ENCODE results near the gene DUSP7. TPM values are rescaled to one million over a fixed set of nuclear protein-coding genes. Genes with fewer than 3 reads are reported as not detected.

The DUSP7 gene
- total RNA-seq, 2 experiments from 2014 or later, result 17.1 to 20.3 TPM

GRCh38 chr3:52084954-52085680 is 28.7 kb upstream of the DUSP7 start:
- POLR2A ChIA-PET, result interaction anchor here (1.1 kb wide), 1 partner anchor 357 kb away, joined by 3 read pairs; no protein-coding TSS in a partner anchor
- H3K36me3 Mint-ChIP-seq (ENCODE audit: low read depth), result no peaks in the 10 kb centered on the region
- H3K27ac Mint-ChIP-seq, result no peak overlapping the region
- CTCF ChIA-PET, result interaction anchor here (0.6 to 0.8 kb wide), 3 partner anchors 9 to 266 kb away, joined by 3 to 4 read pairs (median 3); no protein-coding TSS in a partner anchor
- H3K9me3 Mint-ChIP-seq (ENCODE audit: low read depth), result no peaks in the 10 kb centered on the region
- no peak for DNase-seq
- no peak for ATAC-seq
- intact Hi-C loops (cut with DNase I, micrococcal nuclease), result no loop called here
- no peaks in the 10 kb centered on the region for H3K27me3 Mint-ChIP-seq
- H3K4me1 Mint-ChIP-seq, result peaks cover 19% of the 10 kb centered on the region
- H3K4me3 Mint-ChIP-seq, result no peak overlapping the region

GRCh38 chr3:52084216-52084945 is 28.0 kb upstream of the DUSP7 start:
- ChIA-PET POLR2A (interaction anchor here (1.1 kb wide), 1 partner anchor 357 kb away, joined by 3 read pairs; no protein-coding TSS in a partner anchor), CTCF (interaction anchor here (0.7 to 0.8 kb wide), 2 partner anchors 83 to 266 kb away, joined by 3 to 4 read pairs; no protein-coding TSS in a partner anchor)
- ATAC-seq (no peak), DNase-seq (no peak)
- intact Hi-C loops (cut with DNase I, micrococcal nuclease), result no loop called here
- H3K27ac Mint-ChIP-seq, result no peak overlapping the region
- peaks cover 19% of the 10 kb centered on the region for H3K4me1 Mint-ChIP-seq
- H3K27me3 Mint-ChIP-seq, result no peaks in the 10 kb centered on the region
- no peaks in the 10 kb centered on the region for H3K36me3 Mint-ChIP-seq (ENCODE audit: low read depth)
- no peak overlapping the region for H3K4me3 Mint-ChIP-seq
- no peaks in the 10 kb centered on the region for H3K9me3 Mint-ChIP-seq (ENCODE audit: low read depth)

GRCh38 chr3:52083556-52084087 is 27.3 kb upstream of the DUSP7 start:
- intact Hi-C loops (cut with DNase I, micrococcal nuclease), result no loop called here
- Mint-ChIP-seq H3K9me3 (ENCODE audit: low read depth) (no peaks in the 10 kb centered on the region), H3K36me3 (ENCODE audit: low read depth) (no peaks in the 10 kb centered on the region), H3K4me3 (no peak overlapping the region), H3K4me1 (peaks cover 19% of the 10 kb centered on the region), H3K27ac (no peak overlapping the region), H3K27me3 (no peaks in the 10 kb centered on the region)
- POLR2A ChIA-PET, result interaction anchor here (0.7 kb wide), 1 partner anchor 55 kb away, joined by 4 read pairs; no protein-coding TSS in a partner anchor
- no peak for DNase-seq
- CTCF ChIA-PET, result no interaction called here
- ATAC-seq, result no peak

- ChIA-PET CTCF (no interaction called here), POLR2A (no interaction called here)
- no peaks in the 10 kb centered on the region for H3K27me3 Mint-ChIP-seq
- H3K4me1 Mint-ChIP-seq, result peaks cover 19% of the 10 kb centered on the region
- no peaks in the 10 kb centered on the region for H3K9me3 Mint-ChIP-seq (ENCODE audit: low read depth)
- no peak overlapping the region for H3K4me3 Mint-ChIP-seq
- H3K36me3 Mint-ChIP-seq (ENCODE audit: low read depth), result no peaks in the 10 kb centered on the region
- DNase-seq, result no peak
- no peak overlapping the region for H3K27ac Mint-ChIP-seq
- ATAC-seq, result no peak
- intact Hi-C loops (cut with DNase I, micrococcal nuclease), result no loop called here
Measured at GRCh38 chr3:52082951-52083350, 26.6 kb upstream of the DUSP7 start.

GRCh38 chr3:52080830-52081719 is 24.7 kb upstream of the DUSP7 start:
- CTCF ChIA-PET, result no interaction called here
- DNase-seq (no peak), ATAC-seq (no peak)
- POLR2A ChIA-PET, result no interaction called here
- H3K9me3 Mint-ChIP-seq (ENCODE audit: low read depth), result no peaks in the 10 kb centered on the region
- peaks cover 4% of the 10 kb centered on the region for H3K4me1 Mint-ChIP-seq
- intact Hi-C loops (cut with DNase I, micrococcal nuclease), result no loop called here
- no peak overlapping the region for H3K27ac Mint-ChIP-seq
- H3K36me3 Mint-ChIP-seq (ENCODE audit: low read depth), result no peaks in the 10 kb centered on the region
- H3K4me3 Mint-ChIP-seq, result no peak overlapping the region
- H3K27me3 Mint-ChIP-seq, result no peaks in the 10 kb centered on the region

GRCh38 chr3:52079958-52080357 is 23.6 kb upstream of the DUSP7 start:
- H3K9me3 Mint-ChIP-seq (ENCODE audit: low read depth), result no peaks in the 10 kb centered on the region
- no peak for ATAC-seq
- no peaks in the 10 kb centered on the region for H3K27me3 Mint-ChIP-seq
- no peak overlapping the region for H3K27ac Mint-ChIP-seq
- no peaks in the 10 kb centered on the region for H3K36me3 Mint-ChIP-seq (ENCODE audit: low read depth)
- POLR2A ChIA-PET, result no interaction called here
- CTCF ChIA-PET, result no interaction called here
- intact Hi-C loops (cut with DNase I, micrococcal nuclease), result no loop called here
- DNase-seq, result no peak
- no peaks in the 10 kb centered on the region for H3K4me1 Mint-ChIP-seq
- no peak overlapping the region for H3K4me3 Mint-ChIP-seq

GRCh38 chr3:52078781-52079560 is 22.6 kb upstream of the DUSP7 start:
- Mint-ChIP-seq H3K27me3 (no peaks in the 10 kb centered on the region), H3K4me1 (no peaks in the 10 kb centered on the region), H3K4me3 (no peak overlapping the region), H3K27ac (no peak overlapping the region), H3K9me3 (ENCODE audit: low read depth) (no peaks in the 10 kb centered on the region), H3K36me3 (ENCODE audit: low read depth) (no peaks in the 10 kb centered on the region)
- DNase-seq (no peak), ATAC-seq (no peak)
- ChIA-PET POLR2A (interaction anchor here (0.6 kb wide), 1 partner anchor 42 kb away, joined by 3 read pairs; no protein-coding TSS in a partner anchor), CTCF (no interaction called here)
- intact Hi-C loops (cut with DNase I, micrococcal nuclease), result no loop called here

GRCh38 chr3:52077925-52078324 is 21.6 kb upstream of the DUSP7 start:
- no peak overlapping the region for H3K4me3 Mint-ChIP-seq
- ChIA-PET CTCF (interaction anchor here (0.6 kb wide), 1 partner anchor 147 kb away, joined by 3 read pairs; no protein-coding TSS in a partner anchor), POLR2A (no interaction called here)
- no peak for ATAC-seq
- no peaks in the 10 kb centered on the region for H3K4me1 Mint-ChIP-seq
- no peaks in the 10 kb centered on the region for H3K9me3 Mint-ChIP-seq (ENCODE audit: low read depth)
- no peak for DNase-seq
- no peaks in the 10 kb centered on the region for H3K27me3 Mint-ChIP-seq
- no peaks in the 10 kb centered on the region for H3K36me3 Mint-ChIP-seq (ENCODE audit: low read depth)
- H3K27ac Mint-ChIP-seq, result no peak overlapping the region
- intact Hi-C loops (cut with DNase I, micrococcal nuclease), result no loop called here

- intact Hi-C loops (cut with DNase I, micrococcal nuclease), result no loop called here
- Mint-ChIP-seq H3K4me1 (no peaks in the 10 kb centered on the region), H3K9me3 (ENCODE audit: low read depth) (no peaks in the 10 kb centered on the region), H3K27me3 (no peaks in the 10 kb centered on the region), H3K4me3 (no peak overlapping the region), H3K36me3 (ENCODE audit: low read depth) (no peaks in the 10 kb centered on the region), H3K27ac (no peak overlapping the region)
- POLR2A ChIA-PET, result interaction anchor here (0.7 kb wide), 1 partner anchor 11 kb away, joined by 3 read pairs; no protein-coding TSS in a partner anchor
- DNase-seq, result no peak
- CTCF ChIA-PET, result no interaction called here
- ATAC-seq, result no peak
Measured at GRCh38 chr3:52076896-52077780, 20.8 kb upstream of the DUSP7 start.

- no peaks in the 10 kb centered on the region for H3K4me1 Mint-ChIP-seq
- H3K9me3 Mint-ChIP-seq (ENCODE audit: low read depth), result no peaks in the 10 kb centered on the region
- POLR2A ChIA-PET, result no interaction called here
- no peak for ATAC-seq
- no peak for DNase-seq
- CTCF ChIA-PET, result interaction anchor here (0.9 kb wide), 1 partner anchor 19 kb away, joined by 5 read pairs; no protein-coding TSS in a partner anchor
- no peak overlapping the region for H3K4me3 Mint-ChIP-seq
- H3K27me3 Mint-ChIP-seq, result no peaks in the 10 kb centered on the region
- no peaks in the 10 kb centered on the region for H3K36me3 Mint-ChIP-seq (ENCODE audit: low read depth)
- H3K27ac Mint-ChIP-seq, result no peak overlapping the region
- intact Hi-C loops (cut with DNase I, micrococcal nuclease), result no loop called here
Measured at GRCh38 chr3:52073490-52073889, 17.1 kb upstream of the DUSP7 start.

Data from activated CD4-positive, alpha-beta T cell treated with anti-CD3 and anti-CD28 coated beads for 36 hours (primary cell).